Vagina (tissue), 2 donors: ENCODE data around the gene PRDM16. TPM values are rescaled to one million over a fixed set of nuclear protein-coding genes. Genes with fewer than 3 reads are reported as not detected.

ENCODE experiments used
- DNase-seq, 2 donors: peaks; one replicate each; pipeline ENCODE4 v3.0.0-alpha.2; 2017; ENCODE audit errors: extremely low spot score in 2 of 2
- H3K27ac ChIP-seq: fragments of 200-600 bp; sonication (generic); one replicate; pipeline ENCODE4 v1.5.1; 2019
- H3K27me3 ChIP-seq: fragments of 200-600 bp; sonication (generic); one replicate; pipeline ENCODE4 v1.5.1; 2019
- H3K36me3 ChIP-seq, 2 donors: fragments of 200-600 bp; sonication (generic); one replicate each; pipeline ENCODE4 v1.5.1; 2017 to 2019
- H3K4me1 ChIP-seq: fragments of 200-600 bp; sonication (generic); one replicate; pipeline ENCODE4 v1.5.1; 2019
- H3K4me3 ChIP-seq, 2 donors: fragments of 200-600 bp; sonication (generic); 1 replicate in 1 of 2; 2 replicates in 1 of 2; pipeline ENCODE4 v1.5.1; 2016 to 2019
- H3K9me3 ChIP-seq: fragments of 200-600 bp; sonication (generic); one replicate; pipeline ENCODE4 v1.5.1; 2019
- CTCF ChIP-seq, 3 experiments: fragments of 450-650 bp in 2 of 3; fragments of 200-600 bp in 1 of 3; sonication (generic) in 1 of 3; IDR thresholded peaks; one replicate each; pipeline ENCODE4 v1.5.1; 2017 to 2019; ENCODE audit warnings: antibody characterized with exemption in 3 of 3, mild to moderate bottlenecking in 2 of 3, moderate library complexity in 2 of 3
- POLR2A ChIP-seq, 2 donors: fragments of 450-650 bp; IDR thresholded peaks; one replicate each; pipeline ENCODE4 v1.6.1; 2017; ENCODE audit warnings: antibody characterized with exemption in 2 of 2, mild to moderate bottlenecking in 2 of 2, moderate library complexity in 2 of 2
- POLR2AphosphoS5 ChIP-seq, 2 donors: sonication (generic); formaldehyde crosslinking; IDR thresholded peaks; one replicate each; pipeline ENCODE4 v1.9.0; 2017; ENCODE audit warnings: antibody characterized with exemption in 2 of 2, mild to moderate bottlenecking in 2 of 2, low read depth in 1 of 2; ENCODE audit not compliant: insufficient read depth in 1 of 2
- intact Hi-C: fragments of 100-400 bp; cut with DNase I; formaldehyde crosslinking; loops from one replicate; pipeline ENCODE4 v1.15.1; 2023
- total RNA-seq: library from RNA; depleted of rRNA; stranded (reverse); fragments of >200 nt; gene quantifications from one replicate; pipeline ENCODE4 v1.2.3, GENCODE V29; 2016

Gene PRDM16
- total RNA-seq, 1 donor from 2014 or later: 3.9 TPM

- no peak overlapping the region for H3K27ac ChIP-seq
- TF ChIP-seq POLR2AphosphoS5 (IDR thresholded peaks at IDR 0.05; ENCODE audit: insufficient read depth in 1 of 2, low read depth in 1 of 2): no peak
- TF ChIP-seq CTCF (IDR thresholded peaks at IDR 0.05): no peak
- no peak for TF ChIP-seq POLR2A (IDR thresholded peaks at IDR 0.05)
- no peaks in the 10 kb centered on the region for H3K36me3 ChIP-seq
- DNase-seq: no peak
- intact Hi-C loops: loop anchor here (5.0 kb wide), 1 partner anchor 269 kb away; no protein-coding TSS in a partner anchor
- no peaks in the 10 kb centered on the region for H3K9me3 ChIP-seq
- no peak overlapping the region for H3K4me3 ChIP-seq
- no peaks in the 10 kb centered on the region for H3K4me1 ChIP-seq
- no peaks in the 10 kb centered on the region for H3K27me3 ChIP-seq
These were observed 212.7 kb downstream of the PRDM16 start for GRCh38 chr1:3281735-3282134.

GRCh38 chr1:3282186-3282585 is 213.2 kb downstream of the PRDM16 start:
- Histone ChIP-seq H3K27ac (no peak overlapping the region), H3K9me3 (no peaks in the 10 kb centered on the region), H3K4me3 (no peak overlapping the region), H3K4me1 (no peaks in the 10 kb centered on the region), H3K27me3 (no peaks in the 10 kb centered on the region), H3K36me3 (no peaks in the 10 kb centered on the region)
- intact Hi-C loops: loop anchor here (5.0 kb wide), 1 partner anchor 270 kb away; no protein-coding TSS in a partner anchor
- no peak for TF ChIP-seq CTCF (IDR thresholded peaks at IDR 0.05)
- no peak for TF ChIP-seq POLR2A (IDR thresholded peaks at IDR 0.05)
- no peak for DNase-seq

GRCh38 chr1:3282656-3283430 is 213.8 kb downstream of the PRDM16 start:
- H3K27me3 ChIP-seq: no peaks in the 10 kb centered on the region
- no peak overlapping the region for H3K27ac ChIP-seq
- intact Hi-C loops: loop anchor here (5.0 kb wide), 1 partner anchor 271 kb away; no protein-coding TSS in a partner anchor
- no peak overlapping the region for H3K4me3 ChIP-seq
- TF ChIP-seq POLR2A (IDR thresholded peaks at IDR 0.05) (no peak), CTCF (IDR thresholded peaks at IDR 0.05) (no peak), POLR2AphosphoS5 (IDR thresholded peaks at IDR 0.05; ENCODE audit: insufficient read depth in 1 of 2, low read depth in 1 of 2) (no peak)
- no peak for DNase-seq
- no peaks in the 10 kb centered on the region for H3K9me3 ChIP-seq
- no peaks in the 10 kb centered on the region for H3K36me3 ChIP-seq
- no peaks in the 10 kb centered on the region for H3K4me1 ChIP-seq

GRCh38 chr1:3283849-3284248 is 214.8 kb downstream of the PRDM16 start:
- no peak for TF ChIP-seq POLR2A (IDR thresholded peaks at IDR 0.05)
- peak in 1 of 3 experiments; percentile 32 for TF ChIP-seq CTCF (IDR thresholded peaks at IDR 0.05)
- Histone ChIP-seq H3K36me3 (no peaks in the 10 kb centered on the region), H3K27me3 (no peaks in the 10 kb centered on the region), H3K4me3 (no peak overlapping the region), H3K27ac (no peak overlapping the region), H3K4me1 (no peaks in the 10 kb centered on the region), H3K9me3 (no peaks in the 10 kb centered on the region)
- intact Hi-C loops: loop anchor here (5.0 kb wide), 1 partner anchor 272 kb away; no protein-coding TSS in a partner anchor
- no peak for DNase-seq

- no peaks in the 10 kb centered on the region for H3K27me3 ChIP-seq
- no peak for DNase-seq
- no peak overlapping the region for H3K4me3 ChIP-seq
- no peaks in the 10 kb centered on the region for H3K36me3 ChIP-seq
- no peak for TF ChIP-seq CTCF (IDR thresholded peaks at IDR 0.05)
- TF ChIP-seq POLR2A (IDR thresholded peaks at IDR 0.05): no peak
- TF ChIP-seq POLR2AphosphoS5 (IDR thresholded peaks at IDR 0.05; ENCODE audit: insufficient read depth in 1 of 2, low read depth in 1 of 2): no peak
- no peak overlapping the region for H3K27ac ChIP-seq
- intact Hi-C loops: loop anchor here (5.0 kb wide), 1 partner anchor 272 kb away; no protein-coding TSS in a partner anchor
- H3K4me1 ChIP-seq: no peaks in the 10 kb centered on the region
- H3K9me3 ChIP-seq: no peaks in the 10 kb centered on the region
These were observed 215.7 kb downstream of the PRDM16 start for GRCh38 chr1:3284691-3285090.
